Gastroesophageal sphincter (tissue), 4 donors: Measurements from ENCODE around the gene LRRC25. TPM values are rescaled to one million over a fixed set of nuclear protein-coding genes. Genes with fewer than 3 reads are reported as not detected.
A peak's percentile ranks its signal among the peaks of the same experiment; 100 is the strongest.

Experiments
- ATAC-seq: fragments of 150-250 bp; one replicate; pipeline ENCODE4 v1.9.1; 2016; ENCODE audit warnings: mild to moderate bottlenecking, moderate library complexity
- H3K27ac ChIP-seq, 4 donors: fragments of 200-600 bp; sonication (generic) in 3 of 4; 1 replicate in 3 of 4; 2 replicates in 1 of 4; pipeline ENCODE4 v1.5.1; 2016 to 2019
- H3K27me3 ChIP-seq: fragments of 200-600 bp; sonication (generic); one replicate; pipeline ENCODE4 v1.5.1; 2019
- H3K36me3 ChIP-seq, 2 donors: fragments of 200-600 bp; sonication (generic); one replicate each; pipeline ENCODE4 v1.5.1; 2019; ENCODE audit warnings: control low read depth in 1 of 2
- H3K4me1 ChIP-seq, 3 donors: fragments of 200-600 bp; sonication (generic); 1 replicate in 2 of 3; 2 replicates in 1 of 3; pipeline ENCODE4 v1.5.1; 2016 to 2019; ENCODE audit warnings: control low read depth in 2 of 3
- H3K4me3 ChIP-seq, 2 donors: fragments of 200-600 bp; sonication (generic); one replicate each; pipeline ENCODE4 v1.5.1; 2019; ENCODE audit warnings: mild to moderate bottlenecking in 1 of 2, moderate library complexity in 1 of 2
- H3K9me3 ChIP-seq, 3 donors: fragments of 200-600 bp; sonication (generic); one replicate each; pipeline ENCODE4 v1.5.1; 2017 to 2019; ENCODE audit warnings: control low read depth in 2 of 3
- CTCF ChIP-seq, 4 experiments: fragments of 200-600 bp in 2 of 4; fragments of 450-650 bp in 2 of 4; sonication (generic) in 1 of 4; IDR thresholded peaks; one replicate each; pipeline ENCODE4 v1.5.1; 2017 to 2019; ENCODE audit warnings: antibody characterized with exemption in 4 of 4, mild to moderate bottlenecking in 2 of 4, moderate library complexity in 2 of 4
- EP300 ChIP-seq: sonication (generic); formaldehyde crosslinking; IDR thresholded peaks from one replicate; pipeline ENCODE4 v1.6.1; 2017; ENCODE audit warnings: antibody characterized with exemption, mild to moderate bottlenecking
- POLR2A ChIP-seq, 2 donors: fragments of 450-650 bp; IDR thresholded peaks; one replicate each; pipeline ENCODE4 v1.6.1; 2017; ENCODE audit warnings: antibody characterized with exemption in 2 of 2, mild to moderate bottlenecking in 2 of 2, moderate library complexity in 1 of 2
- POLR2AphosphoS5 ChIP-seq: sonication (generic); formaldehyde crosslinking; IDR thresholded peaks from one replicate; pipeline ENCODE4 v1.6.1; 2017; ENCODE audit warnings: antibody characterized with exemption
- WGBS, 2 donors: methylation state at CpG; one replicate each; pipeline ENCODE4 v1.1.5; 2018; ENCODE audit warnings: low coverage in 1 of 2; 5-methylcytosine and 5-hydroxymethylcytosine counted together
- total RNA-seq, 4 donors: library from RNA; depleted of rRNA; stranded (reverse); fragments of >200 nt; gene quantifications; one replicate each; pipeline ENCODE4 v1.1.0, GENCODE V29; 2016

Gene LRRC25
- total RNA-seq, 4 donors from 2014 or later: 1.9 to 19.0 (median 4.8) TPM

- H3K27me3 ChIP-seq: no peaks in the 10 kb centered on the region
- TF ChIP-seq CTCF (IDR thresholded peaks at IDR 0.05): no peak
- no peak for TF ChIP-seq EP300
- no peak for TF ChIP-seq POLR2AphosphoS5
- TF ChIP-seq POLR2A (IDR thresholded peaks at IDR 0.05): no peak
- 73 to 81% methylated on average over 5 to 10 of the region's 22 CpGs for WGBS, 2 donors
- H3K4me3 ChIP-seq: no peak overlapping the region
- ATAC-seq: no peak
- peak overlapping the region in 3 of 4 donors; percentile 84 to 86 (median 85) for H3K27ac ChIP-seq
- H3K4me1 ChIP-seq: peaks cover 0 to 97% (median 54%) of the 10 kb centered on the region in 3 donors
- H3K36me3 ChIP-seq: peaks cover 0 to 10% of the 10 kb centered on the region in 2 donors
- no peaks in the 10 kb centered on the region for H3K9me3 ChIP-seq
Observed at GRCh38 chr19:18424122-18424889, 26.9 kb upstream of the LRRC25 start.

DNA sequence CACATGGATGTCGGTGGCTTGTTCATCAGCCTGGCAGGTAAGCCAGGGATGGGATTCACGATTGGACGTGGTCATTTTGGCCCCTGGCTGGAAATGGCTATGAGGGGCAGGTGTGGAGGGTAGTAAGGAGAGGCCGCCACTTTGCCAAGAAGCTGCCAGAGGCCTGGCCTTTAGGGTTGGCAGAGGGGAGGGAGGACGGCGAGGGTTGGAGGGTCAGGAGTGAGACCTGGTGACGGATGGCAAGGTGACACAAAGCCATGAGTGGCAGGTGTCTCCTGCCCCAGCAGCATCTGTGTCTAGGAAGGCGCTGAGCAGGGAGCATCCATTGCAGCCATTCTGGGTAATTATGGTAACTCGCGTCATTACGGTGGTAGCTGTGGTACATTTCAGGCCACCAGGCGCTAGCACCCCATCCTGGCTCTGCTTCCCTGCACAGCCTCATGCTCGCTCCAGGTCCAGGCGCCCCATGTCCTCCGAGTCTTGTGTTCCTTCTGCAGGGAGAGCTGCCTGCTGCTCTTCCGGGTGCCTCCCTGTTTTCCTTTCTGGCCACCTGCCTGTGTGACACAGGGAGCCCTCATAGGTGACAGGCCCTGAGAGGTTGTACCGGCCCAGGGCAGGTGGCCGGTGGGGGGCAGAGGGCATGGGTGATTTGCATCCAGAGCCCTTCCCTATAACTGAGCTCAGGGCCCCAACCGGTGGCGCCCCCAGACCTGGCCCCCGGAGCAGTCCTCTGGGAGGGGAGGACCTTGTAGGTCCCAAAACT is 26.0 kb upstream of the LRRC25 start:
- no peak for ATAC-seq
- Histone ChIP-seq H3K27ac (peak overlapping the region in 3 of 4 donors; percentile 84 to 86 (median 85)), H3K27me3 (no peaks in the 10 kb centered on the region), H3K9me3 (no peaks in the 10 kb centered on the region), H3K36me3 (peaks cover 0 to 10% of the 10 kb centered on the region in 2 donors), H3K4me1 (peaks cover 0 to 96% (median 50%) of the 10 kb centered on the region in 3 donors), H3K4me3 (no peak overlapping the region)
- TF ChIP-seq POLR2A (IDR thresholded peaks at IDR 0.05): no peak
- no peak for TF ChIP-seq CTCF (IDR thresholded peaks at IDR 0.05)
- no peak for TF ChIP-seq POLR2AphosphoS5
- no peak for TF ChIP-seq EP300
- 80 to 98% methylated on average over 6 to 14 of the region's 21 CpGs for WGBS, 2 donors

- Histone ChIP-seq H3K9me3 (no peaks in the 10 kb centered on the region), H3K27me3 (no peaks in the 10 kb centered on the region), H3K36me3 (peaks cover 0 to 7% of the 10 kb centered on the region in 2 donors), H3K4me3 (no peak overlapping the region), H3K4me1 (peaks cover 0 to 96% (median 54%) of the 10 kb centered on the region in 3 donors), H3K27ac (peak overlapping the region in 2 of 4 donors; percentile 84 to 86)
- TF ChIP-seq CTCF (IDR thresholded peaks at IDR 0.05): no peak
- TF ChIP-seq EP300: no peak
- TF ChIP-seq POLR2AphosphoS5: no peak
- TF ChIP-seq POLR2A (IDR thresholded peaks at IDR 0.05): no peak
- no peak for ATAC-seq
- WGBS, 2 donors: 83% methylated on average over 2 of the region's 14 CpGs; no CpG with 5 or more reads in 1 of the 2 donors
Observed at GRCh38 chr19:18422530-18423191, 25.2 kb upstream of the LRRC25 start.

DNA sequence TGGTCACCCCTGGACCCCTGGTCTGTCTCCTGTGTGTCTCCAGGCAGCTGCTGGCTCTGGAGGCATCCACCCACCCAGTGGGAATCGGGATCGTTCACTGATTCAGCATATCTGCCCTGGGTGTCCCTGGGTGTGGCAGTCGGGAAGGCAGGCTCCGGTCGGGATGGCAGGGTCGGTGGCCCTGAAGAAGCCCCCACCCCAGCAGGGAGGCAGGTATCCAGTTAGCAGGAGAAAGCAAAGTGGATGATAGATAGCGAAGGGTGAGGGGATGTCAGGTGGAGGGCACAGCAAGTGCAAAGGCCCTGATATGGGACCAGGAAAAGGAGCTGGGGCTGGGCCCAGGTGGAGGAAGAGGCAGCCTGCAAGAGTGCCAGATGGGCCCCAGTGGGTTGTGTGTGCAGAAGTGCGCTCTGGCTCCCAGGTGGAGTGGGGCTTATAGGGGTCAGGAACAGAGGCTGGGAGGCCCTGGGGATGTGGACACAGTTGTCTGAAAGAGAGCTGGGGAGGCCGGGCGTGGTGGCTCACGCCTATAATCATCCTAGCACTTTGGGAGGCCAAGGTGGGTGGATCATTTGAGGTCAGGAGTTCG is 24.0 kb upstream of the LRRC25 start:
- H3K27me3 ChIP-seq: no peaks in the 10 kb centered on the region
- H3K9me3 ChIP-seq: no peaks in the 10 kb centered on the region
- H3K4me1 ChIP-seq: peaks cover 0 to 96% (median 62%) of the 10 kb centered on the region in 3 donors
- H3K36me3 ChIP-seq: no peaks in the 10 kb centered on the region
- no peak overlapping the region for H3K4me3 ChIP-seq
- peak overlapping the region in 3 of 4 donors; percentile 87 to 93 (median 92) for H3K27ac ChIP-seq
- 85 to 88% methylated on average over 4 to 6 of the region's 12 CpGs for WGBS, 2 donors
- no peak for ATAC-seq
- TF ChIP-seq EP300 (no peak), POLR2AphosphoS5 (no peak)
